ENCODE measurements around the gene FOXL2NB.

GRCh38 chr3:138898708-138899107, 48.3 kb upstream of the FOXL2NB start:
- no peak for TF ChIP-seq POLR2AphosphoS2 (conservative IDR thresholded peaks at IDR 0.05; ENCODE audit: low read length)
- no peak for TF ChIP-seq REST (IDR thresholded peaks at IDR 0.05)
- TF ChIP-seq, protein P1, sequence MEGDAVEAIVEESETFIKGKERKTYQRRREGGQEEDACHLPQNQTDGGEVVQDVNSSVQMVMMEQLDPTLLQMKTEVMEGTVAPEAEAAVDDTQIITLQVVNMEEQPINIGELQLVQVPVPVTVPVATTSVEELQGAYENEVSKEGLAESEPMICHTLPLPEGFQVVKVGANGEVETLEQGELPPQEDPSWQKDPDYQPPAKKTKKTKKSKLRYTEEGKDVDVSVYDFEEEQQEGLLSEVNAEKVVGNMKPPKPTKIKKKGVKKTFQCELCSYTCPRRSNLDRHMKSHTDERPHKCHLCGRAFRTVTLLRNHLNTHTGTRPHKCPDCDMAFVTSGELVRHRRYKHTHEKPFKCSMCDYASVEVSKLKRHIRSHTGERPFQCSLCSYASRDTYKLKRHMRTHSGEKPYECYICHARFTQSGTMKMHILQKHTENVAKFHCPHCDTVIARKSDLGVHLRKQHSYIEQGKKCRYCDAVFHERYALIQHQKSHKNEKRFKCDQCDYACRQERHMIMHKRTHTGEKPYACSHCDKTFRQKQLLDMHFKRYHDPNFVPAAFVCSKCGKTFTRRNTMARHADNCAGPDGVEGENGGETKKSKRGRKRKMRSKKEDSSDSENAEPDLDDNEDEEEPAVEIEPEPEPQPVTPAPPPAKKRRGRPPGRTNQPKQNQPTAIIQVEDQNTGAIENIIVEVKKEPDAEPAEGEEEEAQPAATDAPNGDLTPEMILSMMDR (IDR thresholded peaks at IDR 0.05) = no peak
- TF ChIP-seq HDAC2 (IDR thresholded peaks at IDR 0.05) = no peak
- no peak for TF ChIP-seq JUN (IDR thresholded peaks at IDR 0.05)
- TF ChIP-seq RFX5 (IDR thresholded peaks at IDR 0.05) = no peak
- no peak for TF ChIP-seq SMC3 (IDR thresholded peaks at IDR 0.05)
- TF ChIP-seq POLR2A (IDR thresholded peaks at IDR 0.05; ENCODE audit: low read length) = no peak
- TF ChIP-seq FOXS1 (CRISPR knock-in tag; IDR thresholded peaks at IDR 0.05) = no peak
- no peak for TF ChIP-seq EP300 (IDR thresholded peaks at IDR 0.05)
- TF ChIP-seq CHD2 (IDR thresholded peaks at IDR 0.05; ENCODE audit: low read length, partially characterized antibody) = no peak
